Osteocyte (in vitro differentiated cells): ENCODE measurements around the gene ZCCHC24. TPM values are rescaled to one million over a fixed set of nuclear protein-coding genes. Genes with fewer than 3 reads are reported as not detected.

ENCODE experiments used
- DNase-seq: peaks from one replicate; pipeline ENCODE4 v3.0.0; 2021; ENCODE audit warnings: mixed read lengths; ENCODE audit not compliant: unreplicated experiment; ENCODE audit errors: extremely low spot score
- H3K27ac Mint-ChIP-seq: one replicate; pipeline ENCODE4 v1.8.0; 2021; ENCODE audit warnings: mild to moderate bottlenecking, mixed read lengths; ENCODE audit not compliant: unreplicated experiment
- H3K27me3 Mint-ChIP-seq: one replicate; pipeline ENCODE4 v1.8.0; 2021; ENCODE audit warnings: mixed read lengths; ENCODE audit not compliant: unreplicated experiment
- H3K36me3 Mint-ChIP-seq: one replicate; pipeline ENCODE4 v1.8.0; 2021; ENCODE audit warnings: mixed read lengths; ENCODE audit not compliant: unreplicated experiment
- H3K4me1 Mint-ChIP-seq: one replicate; pipeline ENCODE4 v1.8.0; 2021; ENCODE audit warnings: mixed read lengths; ENCODE audit not compliant: unreplicated experiment
- H3K4me3 Mint-ChIP-seq: one replicate; pipeline ENCODE4 v1.8.0; 2021; ENCODE audit warnings: mild to moderate bottlenecking, moderate library complexity, mixed read lengths; ENCODE audit not compliant: unreplicated experiment
- H3K9me3 Mint-ChIP-seq: one replicate; pipeline ENCODE4 v1.8.0; 2021; ENCODE audit warnings: mixed read lengths; ENCODE audit not compliant: unreplicated experiment
- total RNA-seq: library from RNA; stranded (reverse); gene quantifications from 2 replicates; pipeline ENCODE4 v1.2.1, GENCODE V29; 2021
- TF ChIP-seq, protein P1 (sequence below): fragments of 200-600 bp; sonication (generic); IDR thresholded peaks from 2 replicates; pipeline ENCODE4 v1.5.0; 2021; ENCODE audit warnings: antibody characterized with exemption, mild to moderate bottlenecking, moderate library complexity

The ZCCHC24 gene
- total RNA-seq, 1 donor from 2014 or later: 88.3 TPM

DNA sequence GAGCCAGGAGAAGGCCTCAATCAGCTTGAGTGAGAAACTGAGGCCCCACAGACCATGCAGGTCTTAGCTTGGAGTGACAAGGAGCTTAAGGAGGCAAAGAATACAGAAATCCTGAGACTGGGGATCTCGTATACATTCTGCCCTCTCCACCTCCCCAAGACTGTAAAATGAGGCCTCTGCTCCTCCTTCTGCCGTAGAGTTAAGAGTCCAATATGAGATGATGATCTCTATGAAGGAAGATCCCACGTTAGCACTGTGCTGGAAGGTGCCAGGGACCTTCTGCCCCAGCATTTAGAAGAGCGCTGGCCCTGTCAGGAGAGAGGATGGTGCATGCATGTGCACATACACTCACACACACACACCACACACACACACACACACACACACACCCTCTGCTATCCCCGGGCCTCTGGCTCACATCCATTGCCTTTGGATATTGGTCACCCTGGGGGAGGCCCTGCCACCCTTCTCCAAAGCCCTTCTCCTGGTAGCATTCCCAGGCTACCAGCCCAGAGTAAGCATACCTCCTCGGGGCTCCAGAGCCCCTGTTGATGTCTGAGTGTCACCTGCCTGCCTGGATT, 15.0 kb downstream of the ZCCHC24 start:
- no peak for DNase-seq
- Mint-ChIP-seq H3K27me3 (no peaks in the 10 kb centered on the region), H3K27ac (no peak overlapping the region), H3K36me3 (peaks cover 54% of the 10 kb centered on the region), H3K4me3 (no peak overlapping the region), H3K9me3 (no peaks in the 10 kb centered on the region), H3K4me1 (peaks cover 50% of the 10 kb centered on the region)
- TF ChIP-seq, protein P1, sequence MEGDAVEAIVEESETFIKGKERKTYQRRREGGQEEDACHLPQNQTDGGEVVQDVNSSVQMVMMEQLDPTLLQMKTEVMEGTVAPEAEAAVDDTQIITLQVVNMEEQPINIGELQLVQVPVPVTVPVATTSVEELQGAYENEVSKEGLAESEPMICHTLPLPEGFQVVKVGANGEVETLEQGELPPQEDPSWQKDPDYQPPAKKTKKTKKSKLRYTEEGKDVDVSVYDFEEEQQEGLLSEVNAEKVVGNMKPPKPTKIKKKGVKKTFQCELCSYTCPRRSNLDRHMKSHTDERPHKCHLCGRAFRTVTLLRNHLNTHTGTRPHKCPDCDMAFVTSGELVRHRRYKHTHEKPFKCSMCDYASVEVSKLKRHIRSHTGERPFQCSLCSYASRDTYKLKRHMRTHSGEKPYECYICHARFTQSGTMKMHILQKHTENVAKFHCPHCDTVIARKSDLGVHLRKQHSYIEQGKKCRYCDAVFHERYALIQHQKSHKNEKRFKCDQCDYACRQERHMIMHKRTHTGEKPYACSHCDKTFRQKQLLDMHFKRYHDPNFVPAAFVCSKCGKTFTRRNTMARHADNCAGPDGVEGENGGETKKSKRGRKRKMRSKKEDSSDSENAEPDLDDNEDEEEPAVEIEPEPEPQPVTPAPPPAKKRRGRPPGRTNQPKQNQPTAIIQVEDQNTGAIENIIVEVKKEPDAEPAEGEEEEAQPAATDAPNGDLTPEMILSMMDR: no peak

- H3K4me3 Mint-ChIP-seq: no peak overlapping the region
- H3K27ac Mint-ChIP-seq: no peak overlapping the region
- H3K4me1 Mint-ChIP-seq: peaks cover 49% of the 10 kb centered on the region
- H3K36me3 Mint-ChIP-seq: peaks cover 58% of the 10 kb centered on the region
- H3K9me3 Mint-ChIP-seq: no peaks in the 10 kb centered on the region
- H3K27me3 Mint-ChIP-seq: no peaks in the 10 kb centered on the region
- no peak for DNase-seq
- TF ChIP-seq, protein P1: no peak
Observed at GRCh38 chr10:79429751-79430150, 15.7 kb downstream of the ZCCHC24 start.

DNA sequence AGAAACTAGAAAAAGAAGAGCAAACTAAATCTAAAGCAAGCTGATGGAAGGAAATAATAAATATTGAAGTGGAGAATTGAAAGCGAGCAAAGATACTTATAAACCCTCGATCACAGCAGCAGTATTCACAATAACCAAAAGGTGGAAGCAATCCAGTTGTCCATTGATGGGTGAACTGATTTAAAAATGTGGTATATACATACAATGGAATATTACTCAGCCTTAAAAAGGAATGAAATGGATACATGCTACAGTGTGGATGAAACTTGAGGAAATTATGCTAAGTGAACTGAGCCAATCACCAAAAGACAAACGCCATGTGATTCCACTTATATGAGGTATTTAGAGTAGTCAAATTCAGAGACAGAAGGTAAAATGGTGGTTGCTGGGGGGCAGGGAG, 17.5 kb downstream of the ZCCHC24 start:
- TF ChIP-seq, protein P1: no peak
- Mint-ChIP-seq H3K36me3 (peaks cover 64% of the 10 kb centered on the region), H3K27ac (no peak overlapping the region), H3K4me1 (peaks cover 49% of the 10 kb centered on the region), H3K27me3 (no peaks in the 10 kb centered on the region), H3K4me3 (no peak overlapping the region), H3K9me3 (no peaks in the 10 kb centered on the region)
- DNase-seq: no peak

DNA sequence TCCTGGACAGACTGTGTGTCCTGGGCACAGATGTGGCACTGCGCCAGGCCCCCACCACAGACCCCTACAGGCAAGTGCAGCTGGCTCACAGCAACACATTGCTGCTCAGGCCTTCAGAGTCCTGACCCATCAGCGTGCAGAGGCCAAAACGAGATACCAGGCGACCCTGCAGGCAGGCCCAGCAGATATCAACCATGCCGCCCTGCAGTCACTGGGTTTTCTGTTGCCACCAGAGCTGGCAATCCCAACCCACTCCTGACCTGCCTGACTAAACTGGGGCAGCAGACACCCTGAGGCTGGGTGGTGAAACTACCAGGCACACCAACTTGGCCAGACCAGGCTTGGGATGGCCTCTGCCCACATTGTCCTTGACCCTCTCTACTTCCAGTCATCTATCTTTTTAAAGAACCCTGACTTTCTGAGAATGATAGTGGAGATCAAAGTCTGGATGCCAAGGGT, 20.3 kb downstream of the ZCCHC24 start:
- Mint-ChIP-seq H3K4me1 (peaks cover 53% of the 10 kb centered on the region), H3K27ac (no peak overlapping the region), H3K9me3 (no peaks in the 10 kb centered on the region), H3K36me3 (peaks cover 58% of the 10 kb centered on the region), H3K4me3 (no peak overlapping the region), H3K27me3 (no peaks in the 10 kb centered on the region)
- DNase-seq: no peak
- TF ChIP-seq, protein P1: no peak

- Mint-ChIP-seq H3K36me3 (peaks cover 54% of the 10 kb centered on the region), H3K4me3 (no peak overlapping the region), H3K27ac (peak overlapping the region; percentile 61), H3K9me3 (no peaks in the 10 kb centered on the region), H3K27me3 (no peaks in the 10 kb centered on the region), H3K4me1 (peaks cover 59% of the 10 kb centered on the region)
- no peak for DNase-seq
- TF ChIP-seq, protein P1: no peak
Observed at GRCh38 chr10:79424221-79425073, 21.0 kb downstream of the ZCCHC24 start.
